Neural cell (in vitro differentiated cells): ENCODE measurements around the gene VOPP1. TPM values are rescaled to one million over a fixed set of nuclear protein-coding genes. Genes with fewer than 3 reads are reported as not detected.

Experiments used
- H2AFZ ChIP-seq: fragments of 200-600, 300-800 bp; sonication (generic), shearing (Covaris generic); 2 replicates; pipeline ENCODE4 v1.6.0; 2014; ENCODE audit warnings: low read depth, mild to moderate bottlenecking, antibody characterized with exemption, low read length, moderate library complexity
- H3F3A ChIP-seq: fragments of 200-600 bp; shearing (Covaris generic); 2 replicates; pipeline ENCODE4 v1.6.1; 2016; ENCODE audit warnings: mild to moderate bottlenecking, moderate library complexity, mixed read lengths, antibody characterized with exemption, low read length; ENCODE audit not compliant: insufficient read depth, poor library complexity, severe bottlenecking
- H3K27ac ChIP-seq: fragments of 200-600, 300-800 bp; sonication (generic), shearing (Covaris generic); 2 replicates; pipeline ENCODE4 v1.5.1; 2014; ENCODE audit warnings: mild to moderate bottlenecking, low read length, moderate library complexity
- H3K27me3 ChIP-seq: fragments of 300-800, 200-600 bp; sonication (generic), shearing (Covaris generic); 2 replicates; pipeline ENCODE4 v1.6.0; 2014; ENCODE audit warnings: mild to moderate bottlenecking, low read depth, low read length, moderate library complexity; ENCODE audit not compliant: insufficient read depth
- H3K36me3 ChIP-seq: fragments of 300-800, 200-600 bp; sonication (generic), shearing (Covaris generic); 2 replicates; pipeline ENCODE4 v1.5.1; 2014; ENCODE audit warnings: mild to moderate bottlenecking, antibody characterized with exemption, low read length, moderate library complexity; ENCODE audit not compliant: insufficient read depth
- H3K4me2 ChIP-seq: fragments of 300-800, 200-600 bp; sonication (generic), shearing (Covaris generic); 2 replicates; pipeline ENCODE4 v1.6.0; 2014; ENCODE audit warnings: mild to moderate bottlenecking, low read length
- H3K4me3 ChIP-seq: fragments of 300-800, 200-600 bp; sonication (generic), shearing (Covaris generic); 2 replicates; pipeline ENCODE4 v1.5.1; 2014; ENCODE audit warnings: mild to moderate bottlenecking, low read length, moderate library complexity
- H3K79me2 ChIP-seq: fragments of 200-600 bp; shearing (Covaris generic); replicated peaks from 2 replicates; pipeline ENCODE4 v1.6.0; 2014; ENCODE audit warnings: mild to moderate bottlenecking, low read length, moderate library complexity; ENCODE audit not compliant: insufficient read depth
- H3K9ac ChIP-seq: fragments of 300-800, 200-600 bp; sonication (generic), shearing (Covaris generic); 2 replicates; pipeline ENCODE4 v1.6.1; 2016; ENCODE audit warnings: mild to moderate bottlenecking, low read length, mixed read lengths
- H3K9me2 ChIP-seq: fragments of 200-600 bp; shearing (Covaris generic); 2 replicates; pipeline ENCODE4 v1.6.1; 2016; ENCODE audit warnings: mild to moderate bottlenecking, low read length, mixed read lengths; ENCODE audit not compliant: insufficient read depth
- H3K9me3 ChIP-seq: fragments of 200-600, 300-800 bp; sonication (generic), shearing (Covaris generic); 2 replicates; pipeline ENCODE4 v1.6.1; 2016; ENCODE audit warnings: mild to moderate bottlenecking, mixed run types, low read length, moderate library complexity, mixed read lengths
- H4K20me1 ChIP-seq: fragments of 200-600 bp; shearing (Covaris generic); 2 replicates; pipeline ENCODE4 v1.6.1; 2016; ENCODE audit warnings: mild to moderate bottlenecking, mixed run types; ENCODE audit not compliant: insufficient read depth
- CTCF ChIP-seq: fragments of 450-650 bp; IDR thresholded peaks from 2 replicates; pipeline ENCODE4 v1.5.1; 2014; ENCODE audit warnings: antibody characterized with exemption, mild to moderate bottlenecking, moderate library complexity; ENCODE audit not compliant: poor library complexity, severe bottlenecking
- EP300 ChIP-seq: fragments of 450-650 bp; conservative IDR thresholded peaks from 2 replicates; pipeline ENCODE4 v1.6.1; 2014; ENCODE audit warnings: antibody characterized with exemption, mild to moderate bottlenecking, moderate library complexity; ENCODE audit not compliant: poor library complexity, severe bottlenecking
- EZH2 ChIP-seq: fragments of 200-600, 300-800 bp; shearing (Covaris generic), sonication (generic); IDR thresholded peaks from 2 replicates; pipeline ENCODE4 v1.6.1; 2014; ENCODE audit warnings: antibody characterized with exemption, low read length, borderline replicate concordance, mild to moderate bottlenecking; ENCODE audit not compliant: insufficient read depth, poor library complexity, severe bottlenecking
- MXI1 ChIP-seq: fragments of 450-650 bp; conservative IDR thresholded peaks from 2 replicates; pipeline ENCODE4 v1.6.1; 2014; ENCODE audit warnings: antibody characterized with exemption, mild to moderate bottlenecking; ENCODE audit not compliant: poor library complexity, severe bottlenecking
- POLR2AphosphoS5 ChIP-seq: IDR thresholded peaks from 2 replicates; pipeline ENCODE4 v1.6.1; 2012
- RAD21 ChIP-seq: fragments of 450-650 bp; conservative IDR thresholded peaks from 2 replicates; pipeline ENCODE4 v1.6.1; 2014; ENCODE audit warnings: antibody characterized with exemption, mild to moderate bottlenecking, moderate library complexity
- REST ChIP-seq: IDR thresholded peaks from 2 replicates; pipeline ENCODE4 v1.6.1; 2012; ENCODE audit warnings: borderline replicate concordance
- SMC3 ChIP-seq: fragments of 450-650 bp; conservative IDR thresholded peaks from 2 replicates; pipeline ENCODE4 v1.6.1; 2014; ENCODE audit warnings: antibody characterized with exemption, mild to moderate bottlenecking, moderate library complexity; ENCODE audit not compliant: poor library complexity
- TAF1 ChIP-seq: IDR thresholded peaks from 2 replicates; pipeline ENCODE4 v1.6.1; 2012; ENCODE audit warnings: low read depth
- polyA plus RNA-seq: library from polyadenylated mRNA; depleted of rRNA; stranded (reverse); fragments of >200 nt; gene quantifications from 2 replicates; pipeline ENCODE4 v1.2.3, GENCODE V29; 2014

VOPP1 gene
- polyA plus RNA-seq, 1 donor from 2014 or later: 85.8 TPM

- TF ChIP-seq EP300 (no peak), RAD21 (no peak), EZH2 (no peak), CTCF (no peak), REST (no peak), TAF1 (no peak), POLR2AphosphoS5 (no peak), SMC3 (no peak), MXI1 (no peak)
- Histone ChIP-seq H4K20me1 (no peaks in the 10 kb centered on the region), H3K4me2 (no peak overlapping the region)
Measured at GRCh38 chr7:55533050-55533728, 39.1 kb downstream of the VOPP1 start.

GRCh38 chr7:55532150-55532917 is 40.0 kb downstream of the VOPP1 start:
- H3K79me2 ChIP-seq: peaks cover 8% of the 10 kb centered on the region

More at GRCh38 chr7:55533050-55533728, 39.1 kb downstream of the VOPP1 start:
- Histone ChIP-seq H3F3A (no peaks in the 10 kb centered on the region), H3K9me2 (no peaks in the 10 kb centered on the region), H3K9ac (no peak overlapping the region), H3K27ac (no peak overlapping the region), H2AFZ (no peak overlapping the region), H3K4me3 (no peak overlapping the region), H3K9me3 (no peaks in the 10 kb centered on the region), H3K36me3 (no peaks in the 10 kb centered on the region), H3K27me3 (no peaks in the 10 kb centered on the region), H3K79me2 (peaks cover 7% of the 10 kb centered on the region)

More at GRCh38 chr7:55532150-55532917, 40.0 kb downstream of the VOPP1 start:
- H3K9me3 ChIP-seq: no peaks in the 10 kb centered on the region
- H3K4me2 ChIP-seq: no peak overlapping the region
- no peaks in the 10 kb centered on the region for H3K9me2 ChIP-seq
- H4K20me1 ChIP-seq: no peaks in the 10 kb centered on the region
- H3K27ac ChIP-seq: no peak overlapping the region
- H3F3A ChIP-seq: no peaks in the 10 kb centered on the region
- H3K36me3 ChIP-seq: no peaks in the 10 kb centered on the region
- TF ChIP-seq RAD21: no peak
- no peak for TF ChIP-seq EZH2
- TF ChIP-seq EP300: no peak
- no peak for TF ChIP-seq MXI1
- TF ChIP-seq CTCF: no peak
- TF ChIP-seq TAF1: no peak
- TF ChIP-seq SMC3: no peak
- no peak for TF ChIP-seq POLR2AphosphoS5
- TF ChIP-seq REST: no peak
- no peak overlapping the region for H2AFZ ChIP-seq
- no peak overlapping the region for H3K4me3 ChIP-seq
- H3K9ac ChIP-seq: no peak overlapping the region
- no peaks in the 10 kb centered on the region for H3K27me3 ChIP-seq
